Measurements from ENCODE around the gene SLC38A10. TPM values are rescaled to one million over a fixed set of nuclear protein-coding genes. Genes with fewer than 3 reads are reported as not detected.

SLC38A10 gene
- total and polyA plus RNA-seq, 2 of the 13 experiments (the other 11 are each of a cell fraction or from before 2014, with no cell fraction given), result 23.4 to 55.8 TPM

- no peak for TF ChIP-seq TAF15 (IDR thresholded peaks at IDR 0.05; ENCODE audit: low read depth, low read length, poor library complexity, severe bottlenecking)
- TF ChIP-seq RARG (CRISPR knock-in tag; IDR thresholded peaks at IDR 0.05; ENCODE audit: low read depth), result 0 out of 2 replicates have a peak, but pooled peaks have one; percentile 37
- no peak for TF ChIP-seq SYNCRIP (IDR thresholded peaks at IDR 0.05; ENCODE audit: insufficient read depth, low read depth, low read length)
- TF ChIP-seq SMAD9 (CRISPR knock-in tag; IDR thresholded peaks at IDR 0.05), result no peak
- no peak for TF ChIP-seq ZNF703 (CRISPR knock-in tag; IDR thresholded peaks at IDR 0.05; ENCODE audit: borderline replicate concordance)
- no peak for TF ChIP-seq ZSCAN31 (CRISPR knock-in tag; IDR thresholded peaks at IDR 0.05; ENCODE audit: low read depth)
- TF ChIP-seq ADNP (CRISPR knock-in tag; IDR thresholded peaks at IDR 0.05), result no peak
- TF ChIP-seq CHCHD3 (CRISPR knock-in tag; IDR thresholded peaks at IDR 0.05), result no peak
- 0 out of 2 replicates have a peak, but pooled peaks have one; percentile 11 for TF ChIP-seq ZNF343 (CRISPR knock-in tag; IDR thresholded peaks at IDR 0.05)
- TF ChIP-seq MIER3 (CRISPR knock-in tag; IDR thresholded peaks at IDR 0.05; ENCODE audit: borderline replicate concordance), result no peak
- TF ChIP-seq ZNF274 (CRISPR knock-in tag; IDR thresholded peaks at IDR 0.05), result no peak
- TF ChIP-seq ZBTB34 (CRISPR knock-in tag; IDR thresholded peaks at IDR 0.05), result no peak
- TF ChIP-seq HNRNPUL1 (IDR thresholded peaks at IDR 0.05; ENCODE audit: low read depth, low read length), result no peak
- TF ChIP-seq THAP11 (CRISPR knock-in tag; IDR thresholded peaks at IDR 0.05), result no peak
- no peak for TF ChIP-seq NR2F1 (CRISPR knock-in tag; IDR thresholded peaks at IDR 0.05)
- no peak for TF ChIP-seq ZNF670 (CRISPR knock-in tag; IDR thresholded peaks at IDR 0.05; ENCODE audit: borderline replicate concordance)
- 0 out of 2 replicates have a peak, but pooled peaks have one; percentile 13 for TF ChIP-seq ZNF773 (CRISPR knock-in tag; IDR thresholded peaks at IDR 0.05; ENCODE audit: borderline replicate concordance)
- TF ChIP-seq KLF15 (CRISPR knock-in tag; IDR thresholded peaks at IDR 0.05; ENCODE audit: borderline replicate concordance), result peak; percentile 57; the same call in 1 of the 2 replicates
- TF ChIP-seq DNMT1 (CRISPR knock-in tag; IDR thresholded peaks at IDR 0.05), result no peak
- no peak for TF ChIP-seq EZH2 (conservative IDR thresholded peaks at IDR 0.05; ENCODE audit: low read depth, low read length)
- TF ChIP-seq ARID3A (IDR thresholded peaks at IDR 0.05; ENCODE audit: low read depth, low read length), result no peak
- TF ChIP-seq MZF1 (CRISPR knock-in tag; IDR thresholded peaks at IDR 0.05; ENCODE audit: borderline replicate concordance), result no peak
- no peak for TF ChIP-seq SCMH1 (CRISPR knock-in tag; IDR thresholded peaks at IDR 0.05; ENCODE audit: borderline replicate concordance)
- TF ChIP-seq ZMYM3 (CRISPR knock-in tag; IDR thresholded peaks at IDR 0.05), result no peak
- no peak for TF ChIP-seq ZNF441 (CRISPR knock-in tag; IDR thresholded peaks at IDR 0.05; ENCODE audit: borderline replicate concordance)
- no peak for TF ChIP-seq FOSL1 (CRISPR knock-in tag; IDR thresholded peaks at IDR 0.05; ENCODE audit: borderline replicate concordance)
- no peak for TF ChIP-seq THYN1 (CRISPR knock-in tag; IDR thresholded peaks at IDR 0.05; ENCODE audit: borderline replicate concordance, low read depth)
- TF ChIP-seq SOX5 (CRISPR knock-in tag; IDR thresholded peaks at IDR 0.05; ENCODE audit: borderline replicate concordance), result no peak
- no peak for TF ChIP-seq MTF2 (CRISPR knock-in tag; IDR thresholded peaks at IDR 0.05; ENCODE audit: borderline replicate concordance)
- TF ChIP-seq ASH2L (IDR thresholded peaks at IDR 0.05; ENCODE audit: insufficient read length, low read depth, low read length), result no peak
- TF ChIP-seq IRF2 (CRISPR knock-in tag; IDR thresholded peaks at IDR 0.05), result no peak
These were observed 56.7 kb downstream of the SLC38A10 start (continued) for GRCh38 chr17:81238490-81238814.

All from HepG2 (cell line).